GM18505 (cell line): ENCODE measurements around the gene TOX2.

ENCODE experiments used
- ATAC-seq: cut with Tn5 transposase; IDR thresholded peaks from one replicate; pipeline ENCODE4 v1.9.1; 2021; ENCODE audit not compliant: unreplicated experiment
- POLR2A ChIP-seq: IDR thresholded peaks from 4 replicates; pipeline ENCODE4 v1.6.1; 2011; ENCODE audit warnings: borderline replicate concordance; ENCODE audit not compliant: insufficient read depth, insufficient read length; ENCODE audit errors: extremely low read depth

Gene TOX2

DNA sequence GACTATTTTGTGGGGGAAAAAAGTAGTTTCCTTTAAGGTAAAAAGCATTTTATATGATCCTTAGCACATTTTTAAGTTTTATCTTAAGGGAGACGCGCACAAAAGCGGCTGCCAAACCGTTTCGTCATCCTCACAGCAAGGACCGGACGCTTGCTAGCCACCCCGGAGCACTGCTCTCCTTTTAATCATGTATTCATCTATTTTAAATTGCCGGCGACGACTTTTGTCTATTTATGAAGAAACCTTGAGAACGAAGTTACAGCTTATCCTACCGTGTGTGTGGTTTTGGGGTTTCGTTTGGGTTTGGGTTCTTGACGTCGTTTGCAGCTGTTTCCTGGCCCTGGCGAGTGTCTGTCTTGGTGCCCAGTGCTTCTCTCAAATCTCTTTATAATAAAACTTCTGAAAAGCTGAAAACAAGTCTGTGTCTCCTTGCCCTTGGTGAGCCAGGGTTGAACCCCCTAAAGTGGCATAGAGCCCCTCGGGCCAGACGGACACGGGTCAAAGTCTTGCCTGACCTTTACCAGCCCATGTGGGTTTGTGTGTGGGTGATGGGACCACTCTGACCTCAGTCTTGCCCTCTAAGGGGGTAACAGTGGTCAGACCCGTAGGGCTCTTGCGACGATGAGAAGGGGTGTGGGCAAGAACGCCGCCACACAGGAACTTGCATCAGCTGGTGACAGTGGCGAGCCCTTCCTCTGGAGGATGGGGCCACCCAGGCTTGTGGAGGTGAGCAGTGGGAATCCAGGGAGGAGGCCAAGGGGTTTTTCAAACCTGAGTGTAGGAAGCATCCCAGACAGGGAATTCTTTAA is 154.8 kb downstream of the TOX2 start:
- ATAC-seq, result peak; percentile 64

GRCh38 chr20:44070139-44070900 is 155.7 kb downstream of the TOX2 start:
- ATAC-seq, result no peak
- TF ChIP-seq POLR2A, result no peak

More for the DNA sequence above, 154.8 kb downstream of the TOX2 start:
- TF ChIP-seq POLR2A, result no peak

DNA sequence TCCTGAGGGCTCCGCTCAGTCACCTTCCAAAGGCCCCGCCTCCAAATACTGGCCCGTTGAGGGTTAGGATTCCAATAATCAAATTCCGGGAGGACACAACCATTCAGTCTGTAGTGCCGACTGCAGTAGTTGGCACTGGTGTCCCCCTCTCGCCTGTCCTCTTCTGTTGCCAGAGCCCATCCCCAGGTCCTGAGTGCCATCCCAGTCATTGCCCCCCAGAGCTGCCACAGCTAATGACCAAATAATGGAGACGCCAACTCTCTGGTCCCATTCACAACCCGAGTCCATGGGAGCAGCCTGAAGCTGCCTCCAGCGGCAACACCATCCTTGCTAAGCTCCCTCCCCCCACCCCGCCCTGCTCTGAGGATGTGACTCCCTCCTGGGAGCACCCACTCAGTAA is 156.4 kb downstream of the TOX2 start:
- no peak for TF ChIP-seq POLR2A
- no peak for ATAC-seq

DNA sequence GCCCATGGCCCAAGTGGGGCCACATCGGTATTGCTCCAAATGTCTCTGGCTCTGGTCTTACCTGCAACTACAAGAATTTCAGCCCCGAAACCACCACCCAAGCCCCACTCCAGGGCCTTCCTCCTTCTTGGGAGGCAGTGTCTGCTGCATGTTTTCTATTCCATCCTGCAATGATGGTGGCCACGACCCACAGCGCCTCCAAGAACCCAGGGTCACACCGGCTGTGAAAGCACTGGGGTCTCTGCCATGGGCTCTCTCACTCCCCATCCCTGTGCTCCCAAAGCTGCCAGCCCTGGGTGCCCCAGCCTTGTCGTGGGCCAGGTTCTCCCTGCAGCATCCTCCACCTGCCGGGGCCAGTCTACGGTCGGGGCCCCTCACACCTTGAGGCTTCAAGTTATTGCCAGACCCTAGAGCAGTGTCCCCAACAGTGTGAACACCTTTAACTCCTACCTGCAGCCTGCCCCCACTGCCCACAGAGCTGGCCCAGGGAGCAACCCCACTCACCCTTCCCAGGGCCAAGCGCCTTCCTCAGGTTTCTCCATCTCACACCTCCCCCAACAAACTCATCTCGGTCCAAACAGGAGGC is 157.0 kb downstream of the TOX2 start:
- no peak for ATAC-seq
- no peak for TF ChIP-seq POLR2A

- TF ChIP-seq POLR2A, result no peak
- ATAC-seq, result no peak
Observed at GRCh38 chr20:44072384-44072783, 157.7 kb downstream of the TOX2 start.

- no peak for TF ChIP-seq POLR2A
Observed at GRCh38 chr20:44073011-44073674, 158.5 kb downstream of the TOX2 start.

GRCh38 chr20:44073675-44074071 is 159.0 kb downstream of the TOX2 start:
- no peak for TF ChIP-seq POLR2A
- ATAC-seq, result no peak

More at GRCh38 chr20:44073011-44073674, 158.5 kb downstream of the TOX2 start:
- no peak for ATAC-seq

GRCh38 chr20:44074252-44075151 is 159.8 kb downstream of the TOX2 start:
- TF ChIP-seq POLR2A, result no peak
- no peak for ATAC-seq

DNA sequence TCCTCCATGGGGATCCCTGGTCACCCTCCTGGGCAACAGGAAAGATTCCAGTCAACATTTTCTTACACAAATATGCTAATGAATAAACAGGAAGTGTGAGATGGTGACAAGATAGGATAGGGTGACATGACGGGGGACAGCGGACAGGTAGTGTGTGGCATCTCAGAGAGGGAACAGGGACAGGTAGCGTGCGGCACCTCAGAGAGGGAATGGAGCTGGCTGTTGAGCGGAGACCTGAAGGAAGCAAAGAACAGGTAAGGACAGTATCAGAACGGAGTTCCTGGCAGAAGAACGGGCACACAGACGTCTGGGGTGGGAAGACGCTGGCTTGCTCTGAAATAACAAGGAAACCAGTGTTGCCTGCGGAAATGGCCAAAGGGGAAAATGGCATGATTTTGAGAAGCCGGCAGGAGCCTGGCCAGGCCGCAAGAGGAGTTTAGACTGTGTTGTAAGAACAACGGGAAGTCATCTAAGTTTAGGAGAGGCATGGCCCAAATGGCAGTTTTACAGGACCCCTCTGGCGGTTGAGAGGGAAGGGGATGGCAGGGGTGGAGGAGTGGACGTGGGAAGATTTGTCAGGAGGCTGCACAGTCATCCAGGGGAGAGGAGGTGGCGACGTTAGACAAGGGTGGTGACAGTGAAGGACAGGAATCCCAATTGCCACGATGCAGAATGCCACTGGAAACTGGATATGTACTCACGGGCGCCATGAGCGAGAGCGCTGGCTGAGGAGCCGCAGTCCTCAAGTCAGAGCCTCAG is 160.7 kb downstream of the TOX2 start:
- TF ChIP-seq POLR2A, result no peak
- ATAC-seq, result no peak

- TF ChIP-seq POLR2A, result no peak
- no peak for ATAC-seq
Observed at GRCh38 chr20:44075950-44076232, 161.2 kb downstream of the TOX2 start.

DNA sequence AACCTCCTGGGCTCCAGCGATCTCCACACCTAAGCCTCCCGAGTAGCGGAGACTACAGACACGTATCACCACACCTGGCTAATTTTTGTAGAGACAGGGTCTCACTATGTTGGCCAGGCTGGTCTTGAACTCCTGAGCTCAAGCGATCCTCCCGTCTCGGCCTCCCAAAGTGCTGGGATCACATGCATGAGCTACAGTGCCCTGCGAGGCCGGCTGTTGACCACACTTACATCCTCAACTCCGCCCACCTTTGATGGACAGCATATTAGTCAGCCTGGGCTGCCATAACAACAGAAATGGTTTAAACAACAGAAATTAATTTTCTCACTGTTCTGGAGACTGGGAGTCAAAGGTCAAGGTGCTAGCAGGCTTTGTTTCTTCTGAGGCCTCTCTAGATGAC is 164.6 kb downstream of the TOX2 start:
- TF ChIP-seq POLR2A, result no peak
- no peak for ATAC-seq

- no peak for TF ChIP-seq POLR2A
- ATAC-seq, result no peak
Observed at GRCh38 chr20:44080064-44080463, 165.4 kb downstream of the TOX2 start.

- ATAC-seq, result peak; percentile 76
- no peak for TF ChIP-seq POLR2A
Observed at GRCh38 chr20:44080646-44081267, 166.1 kb downstream of the TOX2 start.
